ENCODE measurements around the gene CHRNA1. TPM values are rescaled to one million over a fixed set of nuclear protein-coding genes. Genes with fewer than 3 reads are reported as not detected.

CHRNA1 gene
- total and polyA plus RNA-seq, 9 of the 15 experiments (the other 6 are each of a cell fraction or from before 2014, with no cell fraction given): not detected

DNA sequence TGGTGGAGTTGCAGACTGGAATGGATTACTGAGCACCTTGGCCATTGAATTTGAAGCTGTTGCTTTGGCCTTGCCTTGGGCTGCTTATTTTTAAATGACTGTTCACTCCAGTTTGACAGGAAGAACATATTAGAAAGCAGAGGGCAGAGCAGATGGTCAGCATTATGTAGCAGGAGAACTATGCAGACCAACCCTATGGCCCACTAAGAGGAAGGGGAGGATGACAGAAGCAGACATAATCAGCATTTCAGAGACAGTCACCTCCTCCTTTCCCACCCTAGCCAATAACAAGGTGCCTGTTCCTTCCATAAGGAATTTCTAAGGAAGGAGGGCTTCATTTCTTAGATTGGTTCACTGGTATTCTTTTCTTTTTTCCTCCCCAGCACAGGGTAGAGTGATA, 2.4 kb downstream of the CHRNA1 start (continued):
- no peak for TF ChIP-seq TEAD4 (IDR thresholded peaks at IDR 0.05; ENCODE audit: low read length)
- TF ChIP-seq TEAD4 (CRISPR knock-in tag; IDR thresholded peaks at IDR 0.05; ENCODE audit: borderline replicate concordance): no peak
- TF ChIP-seq, protein P1, sequence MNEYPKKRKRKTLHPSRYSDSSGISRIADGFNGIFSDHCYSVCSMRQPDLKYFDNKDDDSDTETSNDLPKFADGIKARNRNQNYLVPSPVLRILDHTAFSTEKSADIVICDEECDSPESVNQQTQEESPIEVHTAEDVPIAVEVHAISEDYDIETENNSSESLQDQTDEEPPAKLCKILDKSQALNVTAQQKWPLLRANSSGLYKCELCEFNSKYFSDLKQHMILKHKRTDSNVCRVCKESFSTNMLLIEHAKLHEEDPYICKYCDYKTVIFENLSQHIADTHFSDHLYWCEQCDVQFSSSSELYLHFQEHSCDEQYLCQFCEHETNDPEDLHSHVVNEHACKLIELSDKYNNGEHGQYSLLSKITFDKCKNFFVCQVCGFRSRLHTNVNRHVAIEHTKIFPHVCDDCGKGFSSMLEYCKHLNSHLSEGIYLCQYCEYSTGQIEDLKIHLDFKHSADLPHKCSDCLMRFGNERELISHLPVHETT (CRISPR knock-in tag; conservative IDR thresholded peaks at IDR 0.05 in 1 of 2, IDR thresholded peaks at IDR 0.05 in 1 of 2): no peak

DNA sequence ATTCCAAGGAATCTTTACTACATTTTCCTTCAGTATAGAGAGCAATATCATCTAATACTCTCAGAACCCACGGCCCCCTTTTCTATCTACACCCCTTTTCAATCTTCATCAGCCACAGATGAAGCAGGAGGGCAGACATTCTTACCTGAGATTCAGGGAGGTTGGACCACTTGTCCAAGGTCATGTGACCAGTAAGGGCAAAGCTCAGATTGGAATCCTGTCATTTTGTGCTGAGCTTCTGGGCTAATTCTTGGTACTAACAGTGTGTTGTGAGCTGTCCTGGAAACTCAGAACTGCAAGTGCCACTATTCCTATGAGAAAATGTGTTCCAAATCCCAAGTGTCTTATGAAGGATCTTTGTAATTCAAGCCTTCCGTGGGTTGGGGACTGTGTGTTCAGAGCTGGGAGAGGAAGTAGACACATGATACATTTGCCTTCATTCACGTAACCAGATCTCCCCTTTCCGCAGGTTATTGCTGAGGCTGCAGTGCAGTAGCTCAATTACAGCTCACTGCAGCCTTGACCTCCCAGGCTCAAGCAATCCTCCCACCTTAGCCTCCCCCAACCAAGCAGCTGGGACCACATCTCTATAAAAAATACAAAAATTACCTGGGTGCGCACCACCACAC, 3.3 kb downstream of the CHRNA1 start:
- 0% methylated on average over 5 of the region's 5 CpGs for WGBS (ENCODE audit: insufficient coverage, low coverage, missing lambda C conversion rate)
- CTCF ChIA-PET (ENCODE audit: low intra/inter-chr PET ratio): no interaction called here
- no peaks in the 10 kb centered on the region for H3K9me1 ChIP-seq (ENCODE audit: control insufficient read depth, insufficient read depth, low read length)

More for the DNA sequence above, 3.3 kb downstream of the CHRNA1 start:
- TF ChIP-seq, protein P2, sequence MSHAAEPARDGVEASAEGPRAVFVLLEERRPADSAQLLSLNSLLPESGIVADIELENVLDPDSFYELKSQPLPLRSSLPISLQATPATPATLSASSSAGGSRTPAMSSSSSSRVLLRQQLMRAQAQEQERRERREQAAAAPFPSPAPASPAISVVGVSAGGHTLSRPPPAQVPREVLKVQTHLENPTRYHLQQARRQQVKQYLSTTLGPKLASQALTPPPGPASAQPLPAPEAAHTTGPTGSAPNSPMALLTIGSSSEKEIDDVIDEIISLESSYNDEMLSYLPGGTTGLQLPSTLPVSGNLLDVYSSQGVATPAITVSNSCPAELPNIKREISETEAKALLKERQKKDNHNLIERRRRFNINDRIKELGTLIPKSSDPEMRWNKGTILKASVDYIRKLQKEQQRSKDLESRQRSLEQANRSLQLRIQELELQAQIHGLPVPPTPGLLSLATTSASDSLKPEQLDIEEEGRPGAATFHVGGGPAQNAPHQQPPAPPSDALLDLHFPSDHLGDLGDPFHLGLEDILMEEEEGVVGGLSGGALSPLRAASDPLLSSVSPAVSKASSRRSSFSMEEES (CRISPR knock-in tag; IDR thresholded peaks at IDR 0.05): peak; percentile 82
- TF ChIP-seq CUX1 (CRISPR knock-in tag; IDR thresholded peaks at IDR 0.05) (no peak), USF2 (CRISPR knock-in tag; IDR thresholded peaks at IDR 0.05) (0 out of 2 replicates have a peak, but pooled peaks have one; percentile 4)
- no peaks in the 10 kb centered on the region for H3K79me2 ChIP-seq (ENCODE audit: control insufficient read depth, insufficient read depth, low read length)
- H3K4me3 ChIP-seq: no peak overlapping the region
- BruUV-seq (replicated peaks): no TSS peak
- no peak overlapping the region for H3K4me2 ChIP-seq (ENCODE audit: insufficient read depth, low read length)
- H3K36me3 ChIP-seq (ENCODE audit: control insufficient read depth, insufficient read depth, low read length): no peaks in the 10 kb centered on the region
- ATAC-seq (no peak), DNase-seq (ENCODE audit: extremely low read depth in 1 of 4, low spot score in 3 of 4) (no peak), FAIRE-seq (peak; percentile 35)
- no peak overlapping the region for H3K27ac ChIP-seq (ENCODE audit: extremely low read depth, low read depth, low read length)
- POLR2A ChIA-PET: interaction anchor here (0.9 to 1.1 kb wide), 2 partner anchors 11 to 66 kb away, joined by 3 read pairs; no protein-coding TSS in a partner anchor
- intact Hi-C loops (cut with micrococcal nuclease): no loop called here
- in situ Hi-C loops (cut with MboI): no loop called here
- no peak overlapping the region for H3K9ac ChIP-seq (ENCODE audit: insufficient read depth in 1 of 2, low read depth in 2 of 2, low read length in 2 of 2)
- no peaks in the 10 kb centered on the region for H3K4me1 ChIP-seq (replicated peaks in 1 of 2; ENCODE audit: control insufficient read depth in 2 of 2, insufficient read depth in 2 of 2, low read length in 2 of 2)
- no peak overlapping the region for H2AFZ ChIP-seq (ENCODE audit: low read depth, low read length)
- H4K20me1 ChIP-seq (replicated peaks; ENCODE audit: control insufficient read depth, insufficient read depth, low read length): no peaks in the 10 kb centered on the region
- H3K9me3 ChIP-seq (replicated peaks; ENCODE audit: control insufficient read depth, insufficient read depth, low read depth, low read length): no peaks in the 10 kb centered on the region
- peaks cover 15 to 39% of the 10 kb centered on the region in 2 experiments; a peak in 3 of 5 replicates for H3K27me3 ChIP-seq (ENCODE audit: control insufficient read depth in 2 of 2, insufficient read depth in 2 of 2, low read length in 2 of 2)

Data from K562 (cell line).